NCI-H1694 treated with DMSO at 0.1 percent for 48 hours (cell line): ENCODE data around the gene MAP3K7CL.

ENCODE experiments used
- DNase-seq: peaks from one replicate; lab custom pipeline; 2025; lab: John Stamatoyannopoulos, UW

Gene MAP3K7CL

GRCh38 chr21:29130270-29130969, at the start of gene MAP3K7CL:
MAP3K7CL (plus strand) TSS chr21:29130644; CDS start chr21:29133345, 2,701 bp downstream.
- no peak for DNase-seq

DNA sequence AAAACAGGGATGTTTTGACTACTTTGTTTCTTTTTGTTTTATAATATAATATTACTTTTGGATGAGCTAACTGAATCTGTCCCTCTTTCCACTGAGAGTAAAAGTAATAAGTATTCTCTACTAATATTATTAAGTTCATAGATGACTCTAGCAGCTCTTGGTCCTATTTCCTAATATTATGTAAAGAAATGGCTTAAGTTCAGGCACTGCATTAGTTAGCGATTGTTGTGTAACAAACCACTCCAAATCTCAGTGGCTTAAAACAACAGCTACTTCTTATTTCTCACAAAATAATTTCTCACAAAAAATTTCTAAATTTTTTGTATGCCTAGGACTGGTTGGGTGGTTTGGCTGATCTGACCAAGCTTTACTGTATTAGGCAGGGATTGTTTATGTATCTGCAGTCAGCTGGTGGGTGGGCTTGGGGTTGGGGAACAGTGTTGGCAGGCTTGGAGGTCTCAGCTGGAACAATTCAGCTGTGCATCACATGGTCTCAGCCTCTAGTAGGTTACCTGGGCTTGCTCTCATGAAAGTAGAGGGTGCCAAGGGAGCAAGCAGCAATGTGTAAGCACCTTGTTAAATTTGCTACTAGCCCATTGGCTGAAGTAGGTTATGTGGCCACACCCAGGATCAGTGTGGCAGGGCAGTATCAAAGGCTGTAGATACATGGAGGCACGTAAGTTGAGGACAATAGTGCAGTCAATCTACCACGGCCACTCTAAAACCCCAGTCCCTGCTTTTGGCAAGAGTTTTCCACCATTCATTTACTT, 48.2 kb upstream of the MAP3K7CL start:
- no peak for DNase-seq

DNA sequence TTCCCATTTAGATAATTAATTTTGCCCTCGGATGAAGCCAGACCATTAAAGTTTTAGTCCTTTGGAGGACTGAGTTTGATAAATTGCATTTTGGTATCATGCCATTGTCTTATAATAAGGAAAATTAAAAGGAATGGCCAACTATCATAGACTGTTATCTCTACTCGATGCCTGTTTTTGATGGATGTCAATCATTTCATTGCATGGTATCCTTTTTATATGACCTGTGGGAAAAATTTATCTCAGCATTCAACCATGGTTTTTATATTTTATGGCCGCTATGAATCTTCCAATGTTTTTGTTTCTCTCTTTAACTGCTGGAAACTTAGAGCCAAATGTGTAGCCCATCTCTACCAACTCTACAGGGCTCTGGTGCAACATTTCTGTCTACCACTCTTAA, 47.1 kb upstream of the MAP3K7CL start:
- DNase-seq = no peak

- DNase-seq = no peak
These were observed 46.1 kb upstream of the MAP3K7CL start for GRCh38 chr21:29084372-29084771.

DNA sequence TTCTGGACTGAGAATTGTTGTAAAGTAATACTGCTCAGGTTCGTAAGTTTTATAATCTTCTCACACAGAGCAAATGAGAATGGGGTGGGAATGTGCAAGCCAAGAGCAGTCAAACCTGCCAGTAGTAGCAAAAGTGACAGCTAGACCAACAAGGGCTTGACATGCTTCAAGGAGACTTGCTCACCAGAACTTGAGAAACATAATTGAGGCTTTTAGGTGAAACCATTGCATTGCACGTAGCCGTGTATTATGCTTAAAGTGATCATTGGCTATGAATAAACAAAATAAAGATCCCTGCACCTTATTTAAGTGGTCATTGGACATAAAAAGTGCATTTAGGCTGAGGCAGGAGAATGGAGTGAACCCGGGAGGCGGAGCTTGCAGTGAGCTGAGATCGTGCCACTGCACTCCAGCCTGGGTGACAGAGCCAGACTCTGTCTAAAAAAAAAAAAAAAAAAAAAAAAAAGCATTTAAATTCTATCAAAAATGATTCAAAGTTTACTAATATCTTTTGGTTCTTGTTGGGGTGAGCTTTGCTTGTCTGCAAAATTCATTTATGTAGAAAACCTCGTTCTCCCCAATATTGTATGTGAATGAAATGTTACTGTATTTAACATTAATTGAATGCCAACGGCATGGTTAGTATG, 45.2 kb upstream of the MAP3K7CL start:
- DNase-seq = no peak

GRCh38 chr21:29091033-29091432, 39.4 kb upstream of the MAP3K7CL start:
- no peak for DNase-seq

DNA sequence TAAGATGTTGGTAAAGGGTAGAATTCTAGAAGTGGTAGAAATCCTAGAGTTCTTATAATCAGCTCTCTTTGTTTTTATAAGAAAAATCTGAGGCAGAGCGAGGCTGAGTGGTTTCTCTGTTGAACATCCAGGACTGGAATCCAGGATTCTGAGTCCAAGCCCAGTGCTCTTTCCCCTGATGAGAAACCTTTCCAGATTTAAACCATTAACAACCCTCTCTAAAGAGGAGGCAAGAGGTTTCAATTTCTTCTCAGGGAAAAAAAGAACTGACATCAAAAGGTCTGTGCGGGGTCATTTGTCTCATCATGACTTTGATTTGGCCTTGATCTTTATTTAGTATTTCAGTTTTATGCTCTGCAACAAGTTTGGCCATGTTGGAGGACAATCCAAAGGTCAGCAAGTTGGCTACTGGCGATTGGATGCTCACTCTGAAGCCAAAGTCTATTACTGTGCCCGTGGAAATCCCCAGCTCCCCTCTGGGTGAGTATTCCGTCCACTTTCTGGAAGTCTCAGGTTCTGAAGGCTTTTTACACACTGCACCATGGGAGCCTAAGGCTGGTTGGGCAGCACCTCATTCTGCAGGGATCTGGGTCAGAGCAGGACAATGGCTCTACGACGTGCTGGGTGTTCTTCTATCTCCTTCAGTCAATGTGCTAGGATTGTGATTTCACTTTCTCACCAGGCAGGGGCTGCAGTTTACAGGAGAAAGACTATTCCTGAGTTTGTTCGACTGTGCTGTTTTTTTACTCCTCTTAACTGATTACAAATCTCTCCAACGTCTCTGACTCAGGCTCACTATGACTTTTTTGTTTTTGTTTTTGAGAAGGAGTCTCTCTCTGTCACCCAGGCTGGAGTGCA, 38.1 kb upstream of the MAP3K7CL start:
- DNase-seq = no peak

- no peak for DNase-seq
These were observed 34.0 kb upstream of the MAP3K7CL start for GRCh38 chr21:29096218-29097015.

- no peak for DNase-seq
These were observed 32.3 kb upstream of the MAP3K7CL start for GRCh38 chr21:29098156-29098555.

DNA sequence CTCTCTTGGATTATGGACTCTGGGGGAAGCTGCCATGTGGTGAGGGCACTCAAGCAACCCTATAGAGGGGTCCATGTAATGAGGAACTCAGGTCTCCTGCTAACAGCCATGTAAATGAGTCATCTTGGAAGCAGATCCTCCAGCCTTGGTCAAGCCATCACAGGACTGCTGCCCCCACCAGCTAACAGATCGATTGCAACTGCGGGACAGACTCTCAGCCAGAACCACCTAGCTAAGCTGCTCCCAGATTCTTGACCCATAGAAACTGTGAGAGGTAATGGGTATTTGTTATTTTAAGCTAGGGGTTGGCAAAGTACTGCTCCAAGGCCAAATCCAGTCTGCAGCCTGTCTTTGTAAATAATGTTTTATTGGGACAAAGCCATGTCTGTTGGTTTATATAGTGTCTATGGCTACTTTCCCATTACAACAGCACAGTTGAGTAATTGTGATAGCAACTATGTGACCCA, 27.6 kb upstream of the MAP3K7CL start:
- DNase-seq = no peak

DNA sequence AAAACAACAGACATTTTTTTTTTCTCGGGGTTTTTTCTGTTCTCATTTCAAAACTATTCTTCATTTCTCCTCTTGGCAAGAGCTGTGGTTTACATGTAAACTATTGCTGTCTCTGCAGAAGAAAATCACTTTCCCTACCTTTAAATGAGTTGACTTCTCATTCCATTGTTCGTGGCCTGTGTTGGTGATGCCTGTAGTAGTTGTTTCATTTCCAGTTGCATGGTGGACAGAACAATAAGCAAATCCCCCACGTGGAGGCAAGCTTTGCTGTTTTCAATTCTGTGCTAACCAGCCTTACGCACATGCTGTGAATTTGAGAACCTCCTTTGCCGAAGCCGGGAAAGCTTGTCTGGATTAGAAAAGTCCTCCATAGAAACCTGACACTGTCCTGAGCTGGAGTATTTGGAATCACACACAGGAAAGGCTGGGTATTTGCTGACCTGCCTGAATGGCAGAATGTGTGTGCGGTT, 26.2 kb upstream of the MAP3K7CL start:
- DNase-seq = no peak

- DNase-seq = no peak
These were observed 25.2 kb upstream of the MAP3K7CL start for GRCh38 chr21:29105218-29105617.

- no peak for DNase-seq
These were observed 15.5 kb upstream of the MAP3K7CL start for GRCh38 chr21:29114765-29115500.

GRCh38 chr21:29115899-29116298, 14.5 kb upstream of the MAP3K7CL start:
- DNase-seq = no peak

DNA sequence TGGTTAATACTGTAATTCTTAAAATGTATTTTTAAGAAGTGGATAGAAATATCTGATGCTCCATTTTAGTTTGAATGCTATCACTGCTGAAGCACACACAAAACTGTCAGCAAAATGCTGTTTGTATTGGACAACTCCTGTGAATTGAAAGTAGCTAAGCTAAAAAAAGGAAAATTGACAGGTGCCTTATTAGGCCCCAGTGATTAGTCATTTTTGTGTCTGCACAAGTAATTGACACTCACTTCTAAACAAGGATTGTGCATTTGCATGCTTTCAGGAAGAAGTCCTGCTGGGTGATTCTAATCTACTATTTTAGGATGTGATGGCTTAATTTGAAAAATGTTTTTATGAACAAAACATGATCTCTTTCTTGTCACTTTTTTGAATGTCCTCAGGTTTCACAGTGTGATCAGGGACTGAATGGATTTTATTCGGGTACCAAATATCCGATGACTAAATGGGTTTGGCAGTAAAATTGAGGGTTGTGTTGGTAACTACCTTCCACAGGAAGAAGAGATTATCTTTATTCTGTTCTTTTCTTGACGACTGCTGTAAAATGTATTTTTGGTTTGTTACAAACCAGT, 13.0 kb upstream of the MAP3K7CL start:
- DNase-seq = no peak

- DNase-seq = no peak
These were observed 8.7 kb upstream of the MAP3K7CL start for GRCh38 chr21:29121759-29122158.

GRCh38 chr21:29124645-29125044, 5.8 kb upstream of the MAP3K7CL start:
- DNase-seq = no peak

- DNase-seq = no peak
These were observed 5.3 kb upstream of the MAP3K7CL start for GRCh38 chr21:29125191-29125590.

DNA sequence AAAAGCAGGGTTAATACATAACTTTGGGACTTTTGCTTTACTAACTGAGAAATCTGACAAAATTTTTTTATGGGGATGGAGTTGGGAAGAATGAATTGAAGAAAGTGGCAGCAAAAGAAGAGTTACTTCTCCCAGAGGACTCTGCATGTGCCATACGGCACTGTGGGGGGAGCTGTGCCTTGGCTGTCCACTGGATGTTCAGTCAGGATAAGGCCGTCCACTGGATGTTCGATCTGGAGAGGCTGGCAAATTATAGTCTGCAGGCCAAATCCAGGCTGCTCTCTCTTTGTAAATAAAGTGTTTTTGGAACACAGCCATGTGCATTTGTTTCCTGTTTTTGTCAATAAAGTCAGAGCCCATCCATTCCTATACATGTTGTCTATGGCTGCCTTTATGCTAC, 4.5 kb upstream of the MAP3K7CL start:
- no peak for DNase-seq

GRCh38 chr21:29133241-29133640, 2.8 kb downstream of the MAP3K7CL start:
- no peak for DNase-seq
